Peyer's patch (tissue), 4 donors: ENCODE measurements around the gene LRRC61.

Experiments used
- POLR2A ChIP-seq, 2 donors: fragments of 450-650 bp; IDR thresholded peaks; one replicate each; pipeline ENCODE4 v1.5.1; 2017; ENCODE audit warnings: antibody characterized with exemption in 2 of 2, mild to moderate bottlenecking in 2 of 2, moderate library complexity in 2 of 2
- TF ChIP-seq, protein P1 (sequence below), 6 experiments: fragments of 450-650 bp in 4 of 6; fragments of 200-600 bp in 2 of 6; sonication (generic) in 1 of 6; IDR thresholded peaks; one replicate each; pipeline ENCODE4 v1.5.1; 2017 to 2019; ENCODE audit warnings: antibody characterized with exemption in 6 of 6, mild to moderate bottlenecking in 3 of 6, moderate library complexity in 1 of 6

DNA sequence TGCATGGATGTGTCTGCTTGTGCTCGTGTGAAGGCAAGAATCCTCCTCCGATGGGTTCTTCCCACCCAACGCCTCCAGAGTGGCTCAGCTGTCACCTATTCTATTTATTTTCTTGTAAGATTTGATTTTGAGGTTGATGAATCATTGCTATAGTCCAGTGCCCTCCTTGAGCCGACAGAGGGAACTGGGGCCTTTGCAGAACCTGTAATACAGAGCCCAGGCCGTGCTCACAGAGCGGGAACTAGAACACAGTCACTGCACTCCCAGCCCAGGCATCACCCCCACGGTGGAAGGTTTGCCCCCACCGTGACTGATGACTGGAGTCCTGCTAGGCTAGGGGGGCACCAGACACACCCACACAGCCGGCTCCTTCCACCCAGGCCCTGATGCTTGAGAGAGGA lies 16.3 kb downstream of the LRRC61 start:
- TF ChIP-seq, protein P1, sequence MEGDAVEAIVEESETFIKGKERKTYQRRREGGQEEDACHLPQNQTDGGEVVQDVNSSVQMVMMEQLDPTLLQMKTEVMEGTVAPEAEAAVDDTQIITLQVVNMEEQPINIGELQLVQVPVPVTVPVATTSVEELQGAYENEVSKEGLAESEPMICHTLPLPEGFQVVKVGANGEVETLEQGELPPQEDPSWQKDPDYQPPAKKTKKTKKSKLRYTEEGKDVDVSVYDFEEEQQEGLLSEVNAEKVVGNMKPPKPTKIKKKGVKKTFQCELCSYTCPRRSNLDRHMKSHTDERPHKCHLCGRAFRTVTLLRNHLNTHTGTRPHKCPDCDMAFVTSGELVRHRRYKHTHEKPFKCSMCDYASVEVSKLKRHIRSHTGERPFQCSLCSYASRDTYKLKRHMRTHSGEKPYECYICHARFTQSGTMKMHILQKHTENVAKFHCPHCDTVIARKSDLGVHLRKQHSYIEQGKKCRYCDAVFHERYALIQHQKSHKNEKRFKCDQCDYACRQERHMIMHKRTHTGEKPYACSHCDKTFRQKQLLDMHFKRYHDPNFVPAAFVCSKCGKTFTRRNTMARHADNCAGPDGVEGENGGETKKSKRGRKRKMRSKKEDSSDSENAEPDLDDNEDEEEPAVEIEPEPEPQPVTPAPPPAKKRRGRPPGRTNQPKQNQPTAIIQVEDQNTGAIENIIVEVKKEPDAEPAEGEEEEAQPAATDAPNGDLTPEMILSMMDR (IDR thresholded peaks at IDR 0.05) = no peak
- no peak for TF ChIP-seq POLR2A (IDR thresholded peaks at IDR 0.05)
